DMS 273 (cell line): ENCODE results near the gene POU5F1.
"Not testable (repeated sequence)": the region's sequence is repeated elsewhere in the genome, so short reads cannot be mapped to it uniquely, and the experiment has no call there.

ENCODE experiments used
- DNase-seq: peaks from one replicate; lab custom pipeline; 2025; ENCODE audit not compliant: unreplicated experiment; lab: John Stamatoyannopoulos, UW

The POU5F1 gene

GRCh38 chr6:31192431-31193105 lies 22.1 kb upstream of the POU5F1 start:
- DNase-seq, result peak; percentile 86

DNA sequence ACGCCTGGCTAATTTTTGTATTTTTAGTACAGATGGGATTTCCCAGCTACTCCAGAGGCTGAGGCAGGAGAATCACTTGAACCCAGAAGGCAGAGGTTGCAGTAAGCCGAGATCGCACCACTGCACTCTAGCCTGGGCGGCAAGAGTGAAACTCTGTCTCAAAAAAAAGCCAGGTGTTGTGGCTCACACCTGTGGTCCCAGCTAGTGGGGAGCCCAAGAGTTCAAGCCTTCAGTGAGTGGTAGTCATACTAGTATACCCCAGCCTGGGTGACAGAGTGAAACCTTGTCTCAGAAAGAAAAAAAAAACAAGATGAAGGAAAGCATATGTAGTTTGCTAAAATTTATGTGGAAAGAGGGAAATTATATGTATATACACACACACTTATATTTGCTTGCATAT lies 20.0 kb upstream of the POU5F1 start:
- no peak for DNase-seq

DNA sequence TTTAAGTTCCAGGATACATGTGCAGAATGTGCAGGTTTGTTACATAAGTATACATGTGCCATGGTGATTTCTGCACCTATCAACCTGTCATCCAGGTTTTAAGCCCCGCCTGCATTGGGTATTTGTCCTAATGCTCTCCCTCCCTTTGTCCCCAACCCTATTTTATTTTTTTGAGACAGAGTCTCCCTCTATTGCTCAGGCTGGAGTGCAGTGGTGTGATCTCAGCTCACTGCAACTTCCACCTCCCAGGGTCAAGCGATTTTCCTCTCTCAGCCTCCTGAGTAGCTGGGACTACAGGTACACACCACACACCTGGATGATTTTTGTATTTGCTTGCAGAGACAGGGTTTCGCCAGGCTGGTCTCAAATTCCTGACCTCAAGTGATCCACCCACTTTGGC lies 18.7 kb upstream of the POU5F1 start:
- not testable (repeated sequence) for DNase-seq

DNA sequence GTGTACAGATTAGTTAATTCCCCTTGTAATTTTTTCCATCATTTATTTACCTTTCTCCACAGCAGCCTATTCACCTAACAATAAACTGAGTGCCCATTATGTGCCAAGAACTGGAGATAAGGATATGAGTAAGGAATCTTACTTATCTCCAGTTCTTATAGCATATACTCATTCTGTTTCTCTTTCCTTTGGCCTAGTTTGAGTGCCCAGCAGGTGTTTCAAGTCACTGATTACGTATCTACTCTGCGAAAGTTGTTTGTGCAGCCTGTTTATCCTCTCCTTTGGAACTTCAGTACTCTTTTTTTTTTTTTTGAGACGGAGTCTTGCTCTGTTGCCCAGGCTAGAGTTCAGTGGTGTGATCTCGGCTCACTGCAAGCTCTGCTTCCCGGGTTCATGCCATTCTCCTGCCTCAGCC lies 17.3 kb upstream of the POU5F1 start:
- no peak for DNase-seq

GRCh38 chr6:31186052-31186734 lies 15.7 kb upstream of the POU5F1 start:
- no peak for DNase-seq

- not testable (repeated sequence) for DNase-seq
These were observed 15.2 kb upstream of the POU5F1 start for GRCh38 chr6:31185695-31186051.

DNA sequence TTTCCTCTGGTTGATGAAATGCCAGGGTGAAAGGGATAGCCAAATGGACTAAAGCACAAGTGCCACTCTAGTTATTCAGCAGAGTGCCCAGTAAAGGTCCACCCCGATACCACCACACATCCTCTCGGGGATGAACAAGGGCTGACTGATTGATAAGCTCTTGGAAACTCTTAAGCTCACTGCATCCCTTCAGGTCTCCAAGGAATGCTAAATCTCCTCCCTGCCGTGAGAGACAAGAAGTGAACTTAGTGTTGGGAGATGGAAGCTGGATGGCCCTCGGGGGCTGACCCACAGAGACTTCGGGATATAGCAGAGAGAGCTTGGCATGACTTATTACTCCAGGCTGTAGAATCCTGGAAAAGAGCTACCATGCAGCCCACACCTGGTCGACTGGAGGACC lies 13.4 kb upstream of the POU5F1 start:
- not testable (repeated sequence) for DNase-seq

GRCh38 chr6:31183287-31183686 lies 12.8 kb upstream of the POU5F1 start:
- DNase-seq, result not testable (repeated sequence)

- DNase-seq, result no peak
These were observed 10.0 kb upstream of the POU5F1 start for GRCh38 chr6:31180500-31180899.

GRCh38 chr6:31179896-31180295 lies 9.4 kb upstream of the POU5F1 start:
- no peak for DNase-seq

GRCh38 chr6:31179042-31179386 lies 8.5 kb upstream of the POU5F1 start:
- no peak for DNase-seq

DNA sequence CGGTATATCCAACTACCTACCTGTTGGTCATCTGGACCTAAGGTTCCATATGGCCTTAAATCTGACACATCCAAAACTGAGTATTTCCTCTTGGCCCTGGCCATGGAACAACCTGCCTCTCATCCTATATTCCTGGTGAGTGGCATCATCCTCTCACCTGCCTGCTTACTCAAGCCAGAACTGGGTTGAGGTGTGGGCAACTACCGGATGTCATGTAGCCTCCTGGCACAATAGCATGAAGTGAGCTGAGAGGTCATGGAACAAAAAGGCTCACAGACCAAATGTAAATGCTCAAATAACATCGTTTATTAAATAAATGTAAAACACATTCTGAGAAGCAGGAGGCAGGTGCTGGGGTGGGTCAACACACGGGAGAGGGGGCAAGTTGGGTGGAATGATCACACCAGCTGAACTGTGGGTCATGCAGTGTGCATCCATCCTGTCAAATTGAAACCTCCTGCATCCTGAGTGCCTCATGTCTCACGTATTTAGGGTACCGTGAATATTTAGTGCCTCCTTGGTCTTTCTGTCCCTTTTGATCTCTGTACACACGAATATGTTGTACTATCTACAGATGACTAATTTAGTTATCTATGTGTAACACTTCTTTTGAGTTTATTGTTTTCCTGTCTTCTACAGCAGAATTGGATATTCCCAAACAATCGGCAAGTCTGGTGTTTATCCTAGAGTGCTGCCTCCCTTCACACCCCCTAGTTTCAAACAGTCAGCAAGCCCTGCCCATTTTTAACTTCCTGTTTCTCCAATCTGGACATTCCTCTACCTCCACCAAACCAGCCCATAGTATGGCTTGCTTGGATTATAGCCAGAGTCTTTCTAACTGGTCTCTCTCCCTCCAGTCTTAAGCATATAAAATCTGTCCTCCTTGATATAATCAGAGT lies 7.9 kb upstream of the POU5F1 start:
- no peak for DNase-seq

DNA sequence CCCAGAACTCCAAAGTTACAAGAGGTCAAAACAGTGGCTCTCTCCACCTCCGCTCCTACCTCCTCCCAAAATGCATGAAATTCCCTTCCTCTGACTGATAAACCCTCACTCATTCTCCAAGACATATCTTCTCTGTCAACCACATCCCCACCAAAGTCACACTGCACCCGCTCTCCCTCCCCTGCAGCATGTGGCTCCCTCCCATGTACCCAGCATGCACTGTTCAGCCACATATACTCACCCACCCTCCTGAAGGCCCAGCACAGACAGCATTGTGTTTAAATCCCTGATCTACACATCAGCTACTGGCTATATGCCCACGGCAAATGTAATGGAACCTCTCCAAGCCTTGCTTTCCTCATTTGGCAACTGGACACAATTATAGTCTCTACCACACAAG lies 5.5 kb upstream of the POU5F1 start:
- no peak for DNase-seq

DNA sequence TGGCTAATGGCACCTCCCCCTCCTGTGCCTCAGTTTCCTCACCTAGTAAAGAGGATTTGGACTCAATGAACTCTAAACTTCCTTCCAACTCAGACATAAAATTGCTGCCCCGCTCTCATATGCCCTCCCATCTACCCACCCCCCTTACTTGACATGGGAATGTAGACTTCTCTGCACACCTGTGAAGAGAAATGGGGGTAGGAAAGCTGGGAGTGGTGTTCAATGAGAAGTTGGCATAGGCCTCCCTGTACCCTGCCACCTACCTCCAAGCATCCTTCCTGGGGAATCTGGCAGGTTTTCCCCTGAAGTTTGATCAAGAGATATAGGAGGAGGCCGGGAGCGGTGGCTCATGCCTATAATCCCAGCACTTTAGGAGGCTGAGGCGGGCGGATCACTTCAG lies 3.9 kb upstream of the POU5F1 start:
- DNase-seq, result no peak

- DNase-seq, result no peak
These were observed 2.9 kb upstream of the POU5F1 start for GRCh38 chr6:31173406-31173805.

GRCh38 chr6:31172973-31173384 lies 2.5 kb upstream of the POU5F1 start:
- no peak for DNase-seq

DNA sequence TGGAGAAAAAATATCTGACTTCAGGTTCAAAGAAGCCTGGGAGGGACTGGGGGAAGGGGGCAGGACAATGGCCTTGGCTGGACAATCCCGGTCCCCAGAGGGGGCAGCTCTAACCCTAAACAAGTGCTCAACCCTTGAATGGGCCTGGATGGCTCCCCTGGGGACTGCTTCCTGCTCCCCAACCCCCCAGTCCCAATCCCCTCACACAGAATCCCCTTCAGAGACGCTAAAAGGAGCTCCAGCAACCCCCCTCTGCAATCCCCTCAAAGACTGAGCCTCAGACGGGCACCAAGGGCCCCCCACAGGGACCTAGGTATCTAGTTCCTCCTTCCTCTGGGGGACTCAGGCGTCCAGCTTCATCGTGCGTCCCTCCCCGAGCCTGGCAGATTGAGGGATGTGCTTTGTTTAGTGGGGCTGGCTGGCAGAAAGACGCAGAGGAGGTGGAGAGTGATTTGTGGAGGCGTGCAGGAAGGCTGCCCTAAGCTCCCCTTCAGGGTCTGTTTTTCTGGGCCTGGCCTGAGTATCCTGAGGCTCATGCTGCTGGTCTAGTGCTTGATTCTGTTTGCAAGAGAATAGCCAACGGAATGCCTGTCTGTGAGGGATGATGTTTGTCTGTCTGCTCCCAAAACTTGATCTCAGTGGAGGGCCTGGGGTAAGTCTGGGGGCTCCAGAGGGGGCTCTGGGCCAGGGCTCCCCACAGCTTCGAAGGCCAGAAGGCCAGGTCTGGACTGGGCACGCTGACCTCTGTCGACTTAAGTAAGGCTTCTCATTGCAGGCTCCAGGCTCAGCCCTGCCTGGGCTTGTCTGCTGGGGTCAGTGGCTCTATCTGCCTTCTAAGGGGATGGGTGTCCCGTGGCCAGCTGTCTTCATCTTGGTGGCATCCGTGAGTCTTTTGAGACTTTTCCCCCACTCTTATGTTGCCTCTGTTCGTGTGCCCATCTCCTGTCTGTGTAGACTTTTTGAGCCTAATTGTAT lies 1.7 kb upstream of the POU5F1 start:
- no peak for DNase-seq

GRCh38 chr6:31170987-31171671 lies 647 bp upstream of the POU5F1 start:
- no peak for DNase-seq

- DNase-seq, result not testable (repeated sequence)
These were observed 453 bp downstream of the POU5F1 start for GRCh38 chr6:31169858-31170599.
